Measurements from ENCODE around the gene DPP7.

DNA sequence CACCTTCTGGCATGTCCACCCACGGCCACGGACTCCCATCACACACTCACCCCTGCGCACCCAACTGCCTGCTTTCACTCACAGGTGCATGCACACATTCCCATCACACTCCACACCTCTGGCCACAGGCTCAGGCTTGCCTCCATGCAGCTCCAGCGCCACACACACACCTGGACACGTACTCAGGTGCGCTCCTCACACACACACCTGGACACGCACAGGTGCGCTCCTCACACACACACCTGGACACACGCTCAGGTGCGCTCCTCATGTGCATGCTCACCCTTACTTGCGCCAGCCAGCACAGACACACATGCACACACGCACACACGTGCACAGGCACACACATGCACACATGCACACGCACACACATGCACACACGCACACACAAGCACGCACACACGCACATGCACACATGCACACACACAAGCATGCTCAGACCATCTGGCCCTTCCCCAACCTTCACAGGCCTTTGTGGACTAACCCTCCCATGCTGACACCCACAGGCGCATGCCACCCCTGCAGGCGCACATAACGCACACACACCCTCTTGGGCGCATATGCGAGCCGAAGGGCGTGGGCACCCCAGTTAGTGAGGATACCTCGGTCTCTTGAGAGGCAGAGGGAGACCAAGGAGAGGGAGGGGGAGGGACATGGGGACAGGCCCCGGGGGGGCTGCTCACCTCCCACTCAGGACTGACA, 32.7 kb upstream of the DPP7 start:
- TF ChIP-seq CTCF (IDR thresholded peaks at IDR 0.05) (no peak), POLR2A (IDR thresholded peaks at IDR 0.05) (no peak), POLR2AphosphoS5 (IDR thresholded peaks at IDR 0.05) (no peak)
